Measurements from ENCODE around the gene ELOA. TPM values are rescaled to one million over a fixed set of nuclear protein-coding genes. Genes with fewer than 3 reads are reported as not detected.
A peak's percentile ranks its signal among the peaks of the same experiment; 100 is the strongest.

Gene ELOA
- total RNA-seq, 5 donors from 2014 or later (not counting 1 experiment from before 2014, with no cell fraction given), result 26.0 to 32.8 (median 27.6) TPM

GRCh38 chr1:23699280-23700179 lies 43.7 kb upstream of the ELOA start:
- no peaks in the 10 kb centered on the region for H3K9me3 Mint-ChIP-seq
- DNase-seq, result no peak
- no peak overlapping the region for H3K4me3 ChIP-seq (ENCODE audit: control insufficient read depth in 1 of 2, extremely low read depth in 1 of 2, low read length in 1 of 2)
- H3K27ac Mint-ChIP-seq, result no peak overlapping the region
- ATAC-seq (replicated peaks in 1 of 4), result peak in 1 of 4 experiments; percentile 29
- peaks cover 39 to 48% (median 42%) of the 10 kb centered on the region in 3 donors for H3K4me1 Mint-ChIP-seq
- H3K4me3 Mint-ChIP-seq, result no peak overlapping the region
- H3K27me3 Mint-ChIP-seq, result no peaks in the 10 kb centered on the region
- 85% methylated on average over 2 of the region's 7 CpGs for WGBS (ENCODE audit: insufficient coverage)
- CTCF ChIA-PET, result no interaction called here
- H3K36me3 ChIP-seq (ENCODE audit: control insufficient read depth in 2 of 2, extremely low read depth in 1 of 2, insufficient read depth in 1 of 2, low read length in 1 of 2), result peaks cover 8 to 86% of the 10 kb centered on the region in 2 donors
- POLR2A ChIA-PET, result no interaction called here
- no peak overlapping the region for H3K27ac ChIP-seq (ENCODE audit: low read length)
- H3K36me3 Mint-ChIP-seq, result peaks cover 58% of the 10 kb centered on the region
- H3K9me3 ChIP-seq, result no peaks in the 10 kb centered on the region
- peaks cover 4 to 9% of the 10 kb centered on the region in 2 experiments for H3K4me1 ChIP-seq (ENCODE audit: control insufficient read depth in 1 of 2, extremely low read depth in 1 of 2, insufficient read depth in 2 of 2, low read length in 2 of 2)
- no peaks in the 10 kb centered on the region for H3K27me3 ChIP-seq (replicated peaks in 1 of 2; ENCODE audit: control insufficient read depth in 2 of 2, extremely low read depth in 1 of 2, insufficient read depth in 2 of 2, low read length in 1 of 2)

GRCh38 chr1:23701310-23701709 lies 42.0 kb upstream of the ELOA start:
- no peak overlapping the region for H3K27ac Mint-ChIP-seq
- ATAC-seq (replicated peaks in 1 of 4) (no peak), DNase-seq (no peak)
- Histone ChIP-seq H3K36me3 (ENCODE audit: control insufficient read depth in 2 of 2, extremely low read depth in 1 of 2, insufficient read depth in 1 of 2, low read length in 1 of 2) (peaks cover 9 to 68% of the 10 kb centered on the region in 2 donors), H3K4me1 (ENCODE audit: control insufficient read depth in 1 of 2, extremely low read depth in 1 of 2, insufficient read depth in 2 of 2, low read length in 2 of 2) (peaks cover 0 to 5% of the 10 kb centered on the region in 2 experiments), H3K9me3 (no peaks in the 10 kb centered on the region), H3K27ac (ENCODE audit: low read length) (no peak overlapping the region), H3K4me3 (ENCODE audit: control insufficient read depth in 1 of 2, extremely low read depth in 1 of 2, low read length in 1 of 2) (no peak overlapping the region), H3K27me3 (replicated peaks in 1 of 2; ENCODE audit: control insufficient read depth in 2 of 2, extremely low read depth in 1 of 2, insufficient read depth in 2 of 2, low read length in 1 of 2) (no peaks in the 10 kb centered on the region)
- H3K4me1 Mint-ChIP-seq, result peaks cover 22 to 31% (median 25%) of the 10 kb centered on the region in 3 donors
- H3K9me3 Mint-ChIP-seq, result no peaks in the 10 kb centered on the region
- no peak overlapping the region for H3K4me3 Mint-ChIP-seq
- ChIA-PET POLR2A (no interaction called here), CTCF (no interaction called here)
- 100% methylated on average over 1 of the region's 2 CpGs for WGBS (ENCODE audit: insufficient coverage)
- peaks cover 42% of the 10 kb centered on the region for H3K36me3 Mint-ChIP-seq
- no peaks in the 10 kb centered on the region for H3K27me3 Mint-ChIP-seq

- CTCF ChIA-PET, result no interaction called here
- Histone ChIP-seq H3K4me1 (ENCODE audit: control insufficient read depth in 1 of 2, extremely low read depth in 1 of 2, insufficient read depth in 2 of 2, low read length in 2 of 2) (peaks cover 0 to 5% of the 10 kb centered on the region in 2 experiments), H3K36me3 (ENCODE audit: control insufficient read depth in 2 of 2, extremely low read depth in 1 of 2, insufficient read depth in 1 of 2, low read length in 1 of 2) (peaks cover 10 to 62% of the 10 kb centered on the region in 2 donors), H3K27ac (ENCODE audit: low read length) (no peak overlapping the region), H3K4me3 (ENCODE audit: control insufficient read depth in 1 of 2, extremely low read depth in 1 of 2, low read length in 1 of 2) (no peak overlapping the region), H3K27me3 (replicated peaks in 1 of 2; ENCODE audit: control insufficient read depth in 2 of 2, extremely low read depth in 1 of 2, insufficient read depth in 2 of 2, low read length in 1 of 2) (no peaks in the 10 kb centered on the region), H3K9me3 (no peaks in the 10 kb centered on the region)
- Mint-ChIP-seq H3K27ac (no peak overlapping the region), H3K36me3 (peaks cover 37% of the 10 kb centered on the region), H3K27me3 (no peaks in the 10 kb centered on the region), H3K4me1 (peaks cover 17 to 24% (median 18%) of the 10 kb centered on the region in 3 donors), H3K9me3 (no peaks in the 10 kb centered on the region), H3K4me3 (no peak overlapping the region)
- WGBS (ENCODE audit: insufficient coverage), result 100% methylated on average over 2 of the region's 5 CpGs
- DNase-seq (no peak), ATAC-seq (replicated peaks in 1 of 4) (no peak)
- POLR2A ChIA-PET, result no interaction called here
Observed at GRCh38 chr1:23701996-23702395, 41.3 kb upstream of the ELOA start.

GRCh38 chr1:23704834-23705495 lies 38.3 kb upstream of the ELOA start:
- Histone ChIP-seq H3K27me3 (replicated peaks in 1 of 2; ENCODE audit: control insufficient read depth in 2 of 2, extremely low read depth in 1 of 2, insufficient read depth in 2 of 2, low read length in 1 of 2) (no peaks in the 10 kb centered on the region), H3K27ac (ENCODE audit: low read length) (no peak overlapping the region), H3K4me3 (ENCODE audit: control insufficient read depth in 1 of 2, extremely low read depth in 1 of 2, low read length in 1 of 2) (no peak overlapping the region), H3K9me3 (no peaks in the 10 kb centered on the region), H3K36me3 (ENCODE audit: control insufficient read depth in 2 of 2, extremely low read depth in 1 of 2, insufficient read depth in 1 of 2, low read length in 1 of 2) (peaks cover 7 to 34% of the 10 kb centered on the region in 2 donors), H3K4me1 (ENCODE audit: control insufficient read depth in 1 of 2, extremely low read depth in 1 of 2, insufficient read depth in 2 of 2, low read length in 2 of 2) (no peaks in the 10 kb centered on the region)
- H3K27ac Mint-ChIP-seq, result no peak overlapping the region
- H3K4me3 Mint-ChIP-seq, result no peak overlapping the region
- ATAC-seq (replicated peaks in 1 of 4) (no peak), DNase-seq (no peak)
- CTCF ChIA-PET, result no interaction called here
- POLR2A ChIA-PET, result interaction anchor here (0.6 kb wide), 3 partner anchors 12 to 50 kb away, joined by 3 to 5 read pairs (median 5); no protein-coding TSS in a partner anchor
- H3K4me1 Mint-ChIP-seq, result peaks cover 0 to 9% (median 2%) of the 10 kb centered on the region in 3 donors
- H3K36me3 Mint-ChIP-seq, result peaks cover 13% of the 10 kb centered on the region
- no peaks in the 10 kb centered on the region for H3K9me3 Mint-ChIP-seq
- 93% methylated on average over 3 of the region's 6 CpGs for WGBS (ENCODE audit: insufficient coverage)
- no peaks in the 10 kb centered on the region for H3K27me3 Mint-ChIP-seq

GRCh38 chr1:23709229-23709628 lies 34.0 kb upstream of the ELOA start:
- Histone ChIP-seq H3K4me1 (ENCODE audit: control insufficient read depth in 1 of 2, extremely low read depth in 1 of 2, insufficient read depth in 2 of 2, low read length in 2 of 2) (no peaks in the 10 kb centered on the region), H3K36me3 (ENCODE audit: control insufficient read depth in 2 of 2, extremely low read depth in 1 of 2, insufficient read depth in 1 of 2, low read length in 1 of 2) (peaks cover 3% of the 10 kb centered on the region in 2 donors), H3K27ac (ENCODE audit: low read length) (no peak overlapping the region), H3K4me3 (ENCODE audit: control insufficient read depth in 1 of 2, extremely low read depth in 1 of 2, low read length in 1 of 2) (no peak overlapping the region), H3K27me3 (replicated peaks in 1 of 2; ENCODE audit: control insufficient read depth in 2 of 2, extremely low read depth in 1 of 2, insufficient read depth in 2 of 2, low read length in 1 of 2) (no peaks in the 10 kb centered on the region), H3K9me3 (no peaks in the 10 kb centered on the region)
- no peak for DNase-seq
- ATAC-seq (replicated peaks in 1 of 4), result no peak
- H3K4me3 Mint-ChIP-seq, result no peak overlapping the region
- H3K4me1 Mint-ChIP-seq, result peaks cover 0 to 5% (median 5%) of the 10 kb centered on the region in 3 donors
- no peaks in the 10 kb centered on the region for H3K9me3 Mint-ChIP-seq
- WGBS (ENCODE audit: insufficient coverage), result 98% methylated on average over 4 of the region's 4 CpGs
- H3K36me3 Mint-ChIP-seq, result no peaks in the 10 kb centered on the region
- H3K27ac Mint-ChIP-seq, result no peak overlapping the region
- CTCF ChIA-PET, result no interaction called here
- POLR2A ChIA-PET, result no interaction called here
- H3K27me3 Mint-ChIP-seq, result no peaks in the 10 kb centered on the region

GRCh38 chr1:23718482-23718881 lies 24.8 kb upstream of the ELOA start:
- WGBS (ENCODE audit: insufficient coverage), result 100% methylated on average over 3 of the region's 3 CpGs
- Mint-ChIP-seq H3K27me3 (no peaks in the 10 kb centered on the region), H3K4me3 (no peak overlapping the region), H3K4me1 (peaks cover 5 to 12% (median 8%) of the 10 kb centered on the region in 3 donors), H3K9me3 (no peaks in the 10 kb centered on the region), H3K36me3 (peaks cover 4% of the 10 kb centered on the region), H3K27ac (no peak overlapping the region)
- peaks cover 0 to 4% of the 10 kb centered on the region in 2 donors for H3K36me3 ChIP-seq (ENCODE audit: control insufficient read depth in 2 of 2, extremely low read depth in 1 of 2, insufficient read depth in 1 of 2, low read length in 1 of 2)
- DNase-seq, result no peak
- no peak overlapping the region for H3K4me3 ChIP-seq (ENCODE audit: control insufficient read depth in 1 of 2, extremely low read depth in 1 of 2, low read length in 1 of 2)
- no peaks in the 10 kb centered on the region for H3K27me3 ChIP-seq (replicated peaks in 1 of 2; ENCODE audit: control insufficient read depth in 2 of 2, extremely low read depth in 1 of 2, insufficient read depth in 2 of 2, low read length in 1 of 2)
- ATAC-seq (replicated peaks in 1 of 4), result no peak
- H3K9me3 ChIP-seq, result no peaks in the 10 kb centered on the region
- ChIA-PET CTCF (no interaction called here), POLR2A (no interaction called here)
- no peak overlapping the region for H3K27ac ChIP-seq (ENCODE audit: low read length)
- peaks cover 0 to 4% of the 10 kb centered on the region in 2 experiments for H3K4me1 ChIP-seq (ENCODE audit: control insufficient read depth in 1 of 2, extremely low read depth in 1 of 2, insufficient read depth in 2 of 2, low read length in 2 of 2)

All from T-cell (primary cell).